ENCODE measurements around the gene MORC2. TPM values are rescaled to one million over a fixed set of nuclear protein-coding genes. Genes with fewer than 3 reads are reported as not detected.

MORC2 gene
- total RNA-seq, 2 experiments from 2014 or later = 27.0 to 28.7 TPM

DNA sequence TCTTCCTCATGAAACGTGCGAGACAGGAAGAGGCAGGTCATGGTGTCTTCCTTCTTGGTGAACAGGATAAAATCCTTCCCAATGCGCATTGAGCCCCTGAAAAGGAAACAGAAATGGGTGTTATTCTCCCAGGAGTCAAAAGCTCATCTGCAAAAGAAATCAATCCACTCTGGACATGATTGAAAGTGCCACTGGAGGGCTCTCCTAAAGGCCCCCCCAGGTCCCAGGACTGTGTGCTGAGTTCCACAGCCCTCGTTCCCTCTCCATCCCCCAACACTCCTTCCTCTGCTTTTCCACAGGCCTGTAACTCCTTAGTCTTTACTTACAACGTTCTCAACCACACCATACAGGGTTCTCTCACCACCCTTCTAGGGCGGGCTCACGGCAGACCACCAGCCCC is 22.2 kb downstream of the MORC2 start:
- ATAC-seq (no peak), DNase-seq (no peak)
- peak overlapping the region; percentile 50 for H3K27ac Mint-ChIP-seq
- H3K4me3 Mint-ChIP-seq = no peak overlapping the region
- CTCF ChIA-PET = interaction anchor here (0.6 to 2.6 kb wide), 8 partner anchors 10 to 142 kb away, joined by 3 to 20 read pairs (median 8); partner anchors contain the start of genes MORC2 and TUG1
- H3K36me3 Mint-ChIP-seq = peaks cover 54% of the 10 kb centered on the region
- peaks cover 50% of the 10 kb centered on the region for H3K4me1 Mint-ChIP-seq
- no peaks in the 10 kb centered on the region for H3K27me3 Mint-ChIP-seq
- no peaks in the 10 kb centered on the region for H3K9me3 Mint-ChIP-seq (ENCODE audit: low read depth)

- Mint-ChIP-seq H3K36me3 (peaks cover 57% of the 10 kb centered on the region), H3K27ac (peak overlapping the region; percentile 50), H3K4me3 (no peak overlapping the region), H3K4me1 (peaks cover 55% of the 10 kb centered on the region), H3K9me3 (ENCODE audit: low read depth) (no peaks in the 10 kb centered on the region), H3K27me3 (no peaks in the 10 kb centered on the region)
- no peak for ATAC-seq
- DNase-seq = no peak
- CTCF ChIA-PET = interaction anchor here (0.6 to 2.6 kb wide), 6 partner anchors 21 to 143 kb away, joined by 3 to 20 read pairs (median 10); partner anchors contain the start of genes MORC2 and TUG1
Observed at GRCh38 chr22:30945653-30946052, 22.9 kb downstream of the MORC2 start.

DNA sequence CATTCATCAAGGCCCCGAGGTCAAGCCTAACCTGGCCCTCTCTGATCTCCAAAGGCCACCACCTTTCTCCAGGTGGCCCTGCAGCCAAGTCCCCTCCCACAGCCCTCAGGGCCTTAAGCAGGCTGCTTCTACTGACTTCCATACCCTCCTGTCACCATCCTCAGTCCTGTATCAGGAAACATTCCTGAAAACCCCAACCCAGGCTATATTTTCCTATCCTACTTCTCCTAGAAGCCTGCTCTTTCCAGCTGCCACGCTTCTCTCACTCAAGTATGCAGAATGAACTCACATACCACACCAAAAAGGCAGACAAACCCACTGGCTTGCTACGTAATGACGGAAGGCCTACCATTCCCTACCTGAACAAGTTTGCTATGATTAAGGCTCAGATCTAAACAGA is 23.6 kb downstream of the MORC2 start:
- ATAC-seq = no peak
- no peaks in the 10 kb centered on the region for H3K9me3 Mint-ChIP-seq (ENCODE audit: low read depth)
- H3K4me3 Mint-ChIP-seq = no peak overlapping the region
- no peaks in the 10 kb centered on the region for H3K27me3 Mint-ChIP-seq
- H3K36me3 Mint-ChIP-seq = peaks cover 59% of the 10 kb centered on the region
- DNase-seq = no peak
- CTCF ChIA-PET = interaction anchor here (1.8 to 2.6 kb wide), 2 partner anchors 21 to 140 kb away, joined by 6 to 20 read pairs; no protein-coding TSS in a partner anchor
- peak overlapping the region; percentile 77 for H3K27ac Mint-ChIP-seq
- peaks cover 61% of the 10 kb centered on the region for H3K4me1 Mint-ChIP-seq

DNA sequence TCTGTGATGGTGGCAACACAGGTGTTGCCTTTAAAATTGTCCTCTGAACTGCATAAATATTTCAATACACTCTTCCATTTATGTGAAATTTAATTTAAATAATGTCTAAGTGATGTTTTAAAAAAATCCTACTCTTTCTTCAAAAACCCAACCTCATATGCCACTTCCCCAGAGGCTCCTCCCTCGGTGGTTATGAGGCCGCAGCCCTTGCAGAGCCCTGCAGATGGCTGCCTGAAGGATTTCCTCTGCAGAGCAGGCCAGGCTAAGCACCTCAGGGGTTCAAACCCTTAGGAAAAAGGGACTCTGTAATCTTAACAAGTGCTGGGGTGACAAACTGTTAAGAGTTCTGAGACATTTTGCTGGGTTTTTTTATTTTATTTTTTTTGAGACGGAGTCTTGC is 25.2 kb downstream of the MORC2 start:
- no peaks in the 10 kb centered on the region for H3K9me3 Mint-ChIP-seq (ENCODE audit: low read depth)
- CTCF ChIA-PET = interaction anchor here (1.8 kb wide), 1 partner anchor 142 kb away, joined by 5 read pairs; no protein-coding TSS in a partner anchor
- peak overlapping the region; percentile 77 for H3K27ac Mint-ChIP-seq
- H3K27me3 Mint-ChIP-seq = no peaks in the 10 kb centered on the region
- peak; percentile 92 for DNase-seq
- no peak overlapping the region for H3K4me3 Mint-ChIP-seq
- H3K4me1 Mint-ChIP-seq = peaks cover 64% of the 10 kb centered on the region
- peak; percentile 93 for ATAC-seq
- H3K36me3 Mint-ChIP-seq = peaks cover 58% of the 10 kb centered on the region

GRCh38 chr22:30941363-30941740 is 27.2 kb downstream of the MORC2 start:
- CTCF ChIA-PET = interaction anchor here (1.0 to 1.8 kb wide), 4 partner anchors 28 to 306 kb away, joined by 3 to 5 read pairs (median 4); partner anchors contain the start of genes MORC2, SLC35E4 and TUG1
- ATAC-seq (no peak), DNase-seq (no peak)
- Mint-ChIP-seq H3K9me3 (ENCODE audit: low read depth) (no peaks in the 10 kb centered on the region), H3K27ac (peak overlapping the region; percentile 77), H3K27me3 (no peaks in the 10 kb centered on the region), H3K4me1 (peaks cover 60% of the 10 kb centered on the region), H3K36me3 (peaks cover 71% of the 10 kb centered on the region), H3K4me3 (no peak overlapping the region)

GRCh38 chr22:30940685-30941362 is 27.8 kb downstream of the MORC2 start:
- peaks cover 54% of the 10 kb centered on the region for H3K4me1 Mint-ChIP-seq
- peaks cover 71% of the 10 kb centered on the region for H3K36me3 Mint-ChIP-seq
- CTCF ChIA-PET = interaction anchor here (1.0 to 1.5 kb wide), 5 partner anchors 14 to 306 kb away, joined by 3 to 6 read pairs (median 3); partner anchors contain the start of genes MORC2, SLC35E4 and TUG1
- H3K4me3 Mint-ChIP-seq = peak overlapping the region; percentile 14
- H3K27me3 Mint-ChIP-seq = no peaks in the 10 kb centered on the region
- ATAC-seq (peak; percentile 34), DNase-seq (peak; percentile 50)
- H3K9me3 Mint-ChIP-seq (ENCODE audit: low read depth) = no peaks in the 10 kb centered on the region
- H3K27ac Mint-ChIP-seq = peak overlapping the region; percentile 77

DNA sequence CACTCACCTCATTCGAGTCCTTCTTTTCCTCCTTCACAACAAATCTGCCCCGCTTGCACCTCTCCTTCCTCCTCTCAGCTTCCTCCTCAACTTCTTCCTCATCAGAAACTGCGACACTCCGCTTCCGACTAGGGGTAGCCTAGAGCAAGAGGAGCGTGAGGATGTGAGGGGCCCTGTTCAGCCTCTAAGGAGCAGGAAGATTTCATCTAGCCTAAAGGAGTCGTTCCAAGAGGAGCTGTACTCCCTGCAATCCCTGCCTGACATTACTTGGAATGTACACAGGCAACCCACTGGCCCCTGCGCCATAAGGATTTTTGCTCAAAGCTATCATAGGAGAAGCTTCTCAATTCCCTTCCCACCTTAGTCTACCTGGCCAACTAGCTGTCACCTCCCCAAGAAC is 34.5 kb downstream of the MORC2 start:
- H3K4me1 Mint-ChIP-seq = no peaks in the 10 kb centered on the region
- DNase-seq (no peak), ATAC-seq (no peak)
- H3K27me3 Mint-ChIP-seq = no peaks in the 10 kb centered on the region
- H3K4me3 Mint-ChIP-seq = no peak overlapping the region
- no peak overlapping the region for H3K27ac Mint-ChIP-seq
- CTCF ChIA-PET = no interaction called here
- H3K9me3 Mint-ChIP-seq (ENCODE audit: low read depth) = no peaks in the 10 kb centered on the region
- H3K36me3 Mint-ChIP-seq = peaks cover 56% of the 10 kb centered on the region

- ATAC-seq = no peak
Observed at GRCh38 chr22:30933457-30933856, 35.1 kb downstream of the MORC2 start.

DNA sequence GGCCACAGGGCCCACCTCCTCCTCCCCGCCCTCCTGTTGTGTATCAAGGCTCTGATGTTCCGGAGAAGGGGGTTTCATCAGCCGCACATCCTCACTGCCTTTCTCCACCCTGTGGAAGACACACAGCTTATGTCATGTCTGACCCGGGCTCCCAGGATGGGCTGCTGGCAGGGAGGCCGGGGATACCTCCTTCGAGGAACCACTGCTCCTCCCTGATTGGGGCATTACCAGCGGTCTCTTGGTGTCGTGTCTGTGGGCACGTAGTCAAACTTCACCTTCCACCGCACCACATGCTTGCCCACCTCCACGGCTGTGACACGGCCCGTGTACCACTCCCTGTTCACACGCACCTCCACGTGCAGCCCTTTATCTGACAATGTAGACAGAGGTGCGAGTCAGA is 35.9 kb downstream of the MORC2 start:
- no peaks in the 10 kb centered on the region for H3K27me3 Mint-ChIP-seq
- no peak for ATAC-seq
- H3K27ac Mint-ChIP-seq = no peak overlapping the region
- H3K4me3 Mint-ChIP-seq = no peak overlapping the region
- no peaks in the 10 kb centered on the region for H3K4me1 Mint-ChIP-seq
- peaks cover 50% of the 10 kb centered on the region for H3K36me3 Mint-ChIP-seq
- no peaks in the 10 kb centered on the region for H3K9me3 Mint-ChIP-seq (ENCODE audit: low read depth)
- no peak for DNase-seq
- CTCF ChIA-PET = interaction anchor here (1.0 kb wide), 1 partner anchor 11 kb away, joined by 5 read pairs; no protein-coding TSS in a partner anchor

More at GRCh38 chr22:30933457-30933856, 35.1 kb downstream of the MORC2 start:
- Mint-ChIP-seq H3K27ac (no peak overlapping the region), H3K4me1 (no peaks in the 10 kb centered on the region), H3K36me3 (peaks cover 53% of the 10 kb centered on the region), H3K27me3 (no peaks in the 10 kb centered on the region), H3K4me3 (no peak overlapping the region), H3K9me3 (ENCODE audit: low read depth) (no peaks in the 10 kb centered on the region)
- CTCF ChIA-PET = no interaction called here
- no peak for DNase-seq

GRCh38 chr22:30931541-30932300 is 36.9 kb downstream of the MORC2 start:
- peaks cover 46% of the 10 kb centered on the region for H3K36me3 Mint-ChIP-seq
- CTCF ChIA-PET = interaction anchor here (1.0 kb wide), 1 partner anchor 10 kb away, joined by 5 read pairs; no protein-coding TSS in a partner anchor
- H3K27me3 Mint-ChIP-seq = no peaks in the 10 kb centered on the region
- H3K4me1 Mint-ChIP-seq = no peaks in the 10 kb centered on the region
- no peak for DNase-seq
- no peaks in the 10 kb centered on the region for H3K9me3 Mint-ChIP-seq (ENCODE audit: low read depth)
- no peak for ATAC-seq
- no peak overlapping the region for H3K4me3 Mint-ChIP-seq
- H3K27ac Mint-ChIP-seq = peak overlapping the region; percentile 13

GRCh38 chr22:30930228-30930627 is 38.3 kb downstream of the MORC2 start:
- no peaks in the 10 kb centered on the region for H3K27me3 Mint-ChIP-seq
- no peak overlapping the region for H3K4me3 Mint-ChIP-seq
- DNase-seq (no peak), ATAC-seq (no peak)
- H3K9me3 Mint-ChIP-seq (ENCODE audit: low read depth) = no peaks in the 10 kb centered on the region
- no peaks in the 10 kb centered on the region for H3K4me1 Mint-ChIP-seq
- peaks cover 35% of the 10 kb centered on the region for H3K36me3 Mint-ChIP-seq
- no peak overlapping the region for H3K27ac Mint-ChIP-seq
- CTCF ChIA-PET = no interaction called here

- no peaks in the 10 kb centered on the region for H3K27me3 Mint-ChIP-seq
- DNase-seq (no peak), ATAC-seq (no peak)
- H3K27ac Mint-ChIP-seq = peak overlapping the region; percentile 13
- no peak overlapping the region for H3K4me3 Mint-ChIP-seq
- no peaks in the 10 kb centered on the region for H3K9me3 Mint-ChIP-seq (ENCODE audit: low read depth)
- H3K4me1 Mint-ChIP-seq = no peaks in the 10 kb centered on the region
- CTCF ChIA-PET = no interaction called here
- peaks cover 24% of the 10 kb centered on the region for H3K36me3 Mint-ChIP-seq
Observed at GRCh38 chr22:30928401-30928800, 40.2 kb downstream of the MORC2 start.

DNA sequence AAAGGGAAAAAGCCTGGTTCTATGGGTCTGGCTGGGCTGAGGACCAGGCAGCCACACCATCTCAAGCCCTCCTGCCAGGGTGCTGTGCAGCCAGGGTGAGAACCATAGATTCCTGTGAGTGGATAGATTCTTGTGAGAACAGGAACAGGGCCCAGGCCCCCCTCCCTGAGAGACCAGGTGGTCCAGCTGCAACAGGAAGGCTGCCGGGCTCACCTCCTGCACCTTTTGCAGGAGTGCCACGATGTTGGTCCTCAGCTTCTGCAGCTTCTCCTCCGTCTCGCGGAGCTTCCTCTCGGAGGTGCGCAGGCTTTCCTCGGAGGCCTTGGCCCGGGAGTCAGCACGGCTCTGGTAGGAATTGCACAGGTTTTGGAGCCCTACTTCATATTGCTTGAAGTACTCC is 40.8 kb downstream of the MORC2 start:
- no peak for DNase-seq
- H3K27me3 Mint-ChIP-seq = no peaks in the 10 kb centered on the region
- H3K9me3 Mint-ChIP-seq (ENCODE audit: low read depth) = no peaks in the 10 kb centered on the region
- no peaks in the 10 kb centered on the region for H3K4me1 Mint-ChIP-seq
- ATAC-seq = no peak
- H3K4me3 Mint-ChIP-seq = no peak overlapping the region
- peaks cover 20% of the 10 kb centered on the region for H3K36me3 Mint-ChIP-seq
- H3K27ac Mint-ChIP-seq = no peak overlapping the region
- CTCF ChIA-PET = no interaction called here

All from activated CD8-positive, alpha-beta memory T cell treated with anti-CD3 and anti-CD28 coated beads, Interleukin-2, amount 10 ng/mL, durations not matched to agents 7 days and 5 days (primary cell).